ENCODE results near the gene DOC2A.
"Not testable (repeated sequence)": the region's sequence is repeated elsewhere in the genome, so short reads cannot be mapped to it uniquely, and the experiment has no call there.

The DOC2A gene

GRCh38 chr16:29963021-29963743 lies 47.6 kb downstream of the DOC2A start:
- DNase-seq, result no peak

- DNase-seq, result no peak
Observed at GRCh38 chr16:29962344-29962994, 48.4 kb downstream of the DOC2A start.

GRCh38 chr16:29961479-29962343 lies 49.1 kb downstream of the DOC2A start, which contains the start of gene TMEM219:
Gene TMEM219, plus strand, starts transcription at chr16:29962079. Its CDS starts 1,065 bp downstream, at chr16:29963144.
- DNase-seq, result peak; percentile 95

GRCh38 chr16:29961127-29961478 lies 49.7 kb downstream of the DOC2A start:
- DNase-seq, result no peak

- DNase-seq, result not testable (repeated sequence)
Observed at GRCh38 chr16:29959821-29960220, 51.0 kb downstream of the DOC2A start.

- DNase-seq, result no peak
Observed at GRCh38 chr16:29959293-29959692, 51.5 kb downstream of the DOC2A start.

- no peak for DNase-seq
Observed at GRCh38 chr16:29958756-29959155, 52.1 kb downstream of the DOC2A start.

Measured in activated CD4-positive, alpha-beta T cell treated with anti-CD3 and anti-CD28 coated beads, Interleukin-10, Interleukin-2, amounts not matched to agents 100 ng/mL and 50 ng/mL, durations not matched to agents 16 hours and 8 hours (primary cell).